Sigmoid colon (tissue), 4 donors: ENCODE data around the gene ZNF280C.

Experiments used
- CTCF ChIP-seq, 4 experiments: fragments of 450-650 bp in 3 of 4; fragments of 200-600 bp in 1 of 4; IDR thresholded peaks; one replicate each; pipeline ENCODE4 v1.5.1; 2016 to 2019; ENCODE audit warnings: antibody characterized with exemption in 4 of 4, mild to moderate bottlenecking in 3 of 4, moderate library complexity in 2 of 4
- EP300 ChIP-seq, 4 donors: sonication (generic); formaldehyde crosslinking; IDR thresholded peaks; one replicate each; pipeline ENCODE4 v1.6.1; 2017; ENCODE audit warnings: antibody characterized with exemption in 4 of 4
- POLR2AphosphoS5 ChIP-seq, 4 donors: sonication (generic); formaldehyde crosslinking; IDR thresholded peaks; one replicate each; pipeline ENCODE4 v1.6.1; 2017; ENCODE audit warnings: antibody characterized with exemption in 4 of 4

GRCh38 chrX:130246084-130246483, 22.6 kb downstream of the ZNF280C start:
- no peak for TF ChIP-seq CTCF (IDR thresholded peaks at IDR 0.05)
- no peak for TF ChIP-seq POLR2AphosphoS5 (IDR thresholded peaks at IDR 0.05)
- TF ChIP-seq EP300 (IDR thresholded peaks at IDR 0.05), result no peak
